Natural killer cell (primary cell): ENCODE measurements around the gene TTC21B. TPM values are rescaled to one million over a fixed set of nuclear protein-coding genes. Genes with fewer than 3 reads are reported as not detected.

Experiments used
- ATAC-seq, 3 donors: fragments of 150-1000 bp in 2 of 3; fragments of 200-7000 bp in 1 of 3; cut with Tn5 transposase; 1 replicate in 1 of 3; 2 replicates in 2 of 3; pipeline ENCODE4 v1.10.0; 2021; ENCODE audit warnings: mild to moderate bottlenecking in 2 of 3, moderate library complexity in 2 of 3
- DNase-seq, 2 donors: peaks; one replicate each; pipeline versions ENCODE4 v3.0.0 to v3.0.0-alpha.2; 2013 to 2021; ENCODE audit warnings: mixed read lengths in 1 of 2
- H3K27ac ChIP-seq: one replicate; pipeline ENCODE4 v1.5.1; 2013; ENCODE audit warnings: mild to moderate bottlenecking, low read length
- H3K27me3 ChIP-seq: one replicate; pipeline ENCODE4 v1.6.1; 2013; ENCODE audit warnings: low read length; ENCODE audit not compliant: control insufficient read depth, insufficient read depth
- H3K36me3 ChIP-seq: one replicate; pipeline ENCODE4 v1.6.1; 2013; ENCODE audit warnings: low read length; ENCODE audit not compliant: control insufficient read depth, insufficient read depth
- H3K4me1 ChIP-seq: one replicate; pipeline ENCODE4 v1.6.1; 2013; ENCODE audit warnings: low read length; ENCODE audit not compliant: control insufficient read depth, insufficient read depth
- H3K4me3 ChIP-seq: one replicate; pipeline ENCODE4 v1.5.1; 2013; ENCODE audit warnings: low read length
- H3K9me3 ChIP-seq: one replicate; pipeline ENCODE4 v1.6.1; 2013; ENCODE audit warnings: low read length; ENCODE audit not compliant: control insufficient read depth, insufficient read depth
- H3K27ac Mint-ChIP-seq, 2 donors: one replicate each; pipeline ENCODE4 v1.8.0; 2022; ENCODE audit warnings: mild to moderate bottlenecking in 2 of 2, mixed read lengths in 2 of 2, moderate library complexity in 1 of 2
- H3K27me3 Mint-ChIP-seq, 2 donors: one replicate each; pipeline ENCODE4 v1.8.0; 2022; ENCODE audit warnings: low read depth in 2 of 2, mixed read lengths in 2 of 2
- H3K36me3 Mint-ChIP-seq: one replicate; pipeline ENCODE4 v1.8.0; 2022; ENCODE audit warnings: mixed read lengths
- H3K4me1 Mint-ChIP-seq, 2 donors: one replicate each; pipeline ENCODE4 v1.8.0; 2022; ENCODE audit warnings: mixed read lengths in 2 of 2
- H3K4me3 Mint-ChIP-seq: one replicate; pipeline ENCODE4 v1.8.0; 2022; ENCODE audit warnings: mild to moderate bottlenecking, moderate library complexity, mixed read lengths
- H3K9me3 Mint-ChIP-seq, 2 donors: one replicate each; pipeline ENCODE4 v1.8.0; 2022; ENCODE audit warnings: mixed read lengths in 2 of 2
- CTCF ChIP-seq: fragments of 200-600 bp; IDR thresholded peaks from one replicate; pipeline ENCODE4 v1.8.0; 2022; ENCODE audit warnings: antibody characterized with exemption
- WGBS: methylation state at CpG from one replicate; pipeline ENCODE4 v1.1.7; 2013; ENCODE audit warnings: missing lambda C conversion rate; ENCODE audit not compliant: insufficient coverage; 5-methylcytosine and 5-hydroxymethylcytosine counted together
- intact Hi-C: fragments of 100-400 bp; cut with micrococcal nuclease; formaldehyde crosslinking; loops from one replicate; pipeline ENCODE4 v1.14.2; 2022
- total RNA-seq, 4 donors: library from RNA; stranded (reverse); fragments of 120-200 nt in 1 of 4; gene quantifications; one replicate each; pipeline versions ENCODE4 v1.2.3 to v1.2.4, GENCODE V29; 2013 to 2022

TTC21B gene
- total RNA-seq, 3 donors from 2014 or later (not counting 1 experiment from before 2014, with no cell fraction given): 31.7 to 40.1 (median 34.3) TPM

GRCh38 chr2:165952741-165953211 is 800 bp downstream of the TTC21B start:
- Histone ChIP-seq H3K4me3 (peak overlapping the region; percentile 78), H3K4me1 (peaks cover 5% of the 10 kb centered on the region), H3K9me3 (no peaks in the 10 kb centered on the region), H3K27ac (peak overlapping the region; percentile 74), H3K27me3 (no peaks in the 10 kb centered on the region), H3K36me3 (peaks cover 10% of the 10 kb centered on the region)
- WGBS: 78% methylated on average over 1 of the region's 4 CpGs
- Mint-ChIP-seq H3K36me3 (no peaks in the 10 kb centered on the region), H3K9me3 (no peaks in the 10 kb centered on the region), H3K27ac (no peak overlapping the region), H3K4me3 (no peak overlapping the region), H3K27me3 (no peaks in the 10 kb centered on the region), H3K4me1 (peaks cover 11 to 13% of the 10 kb centered on the region in 2 donors)
- no peak for TF ChIP-seq CTCF
- DNase-seq (peak in 1 of 2 donors; percentile 38), ATAC-seq (peak in 1 of 3 donors; percentile 5)
- intact Hi-C loops: loop anchor here (5.0 kb wide), 1 partner anchor 160 kb away; the partner anchor contains the start of gene GALNT3

- H3K36me3 Mint-ChIP-seq: no peaks in the 10 kb centered on the region
- no peak overlapping the region for H3K4me3 Mint-ChIP-seq
- TF ChIP-seq CTCF: no peak
- Histone ChIP-seq H3K36me3 (peaks cover 15% of the 10 kb centered on the region), H3K27me3 (no peaks in the 10 kb centered on the region), H3K4me1 (peaks cover 5% of the 10 kb centered on the region), H3K4me3 (no peak overlapping the region), H3K27ac (no peak overlapping the region), H3K9me3 (no peaks in the 10 kb centered on the region)
- no peaks in the 10 kb centered on the region for H3K9me3 Mint-ChIP-seq
- intact Hi-C loops: loop anchor here (5.0 kb wide), 1 partner anchor 160 kb away; the partner anchor contains the start of gene GALNT3
- no peaks in the 10 kb centered on the region for H3K27me3 Mint-ChIP-seq
- WGBS: 0% methylated on average over 1 of the region's 1 CpG
- DNase-seq: no peak
- no peak overlapping the region for H3K27ac Mint-ChIP-seq
- H3K4me1 Mint-ChIP-seq: peaks cover 11 to 13% of the 10 kb centered on the region in 2 donors
- no peak for ATAC-seq
These were observed 1.5 kb downstream of the TTC21B start for GRCh38 chr2:165952085-165952484.

GRCh38 chr2:165950438-165950837 is 3.1 kb downstream of the TTC21B start:
- intact Hi-C loops: loop anchor here (5.0 kb wide), 1 partner anchor 158 kb away; the partner anchor contains the start of gene GALNT3
- no peak for TF ChIP-seq CTCF
- H3K4me1 ChIP-seq: peaks cover 5% of the 10 kb centered on the region
- WGBS: 100% methylated on average over 3 of the region's 3 CpGs
- H3K9me3 ChIP-seq: no peaks in the 10 kb centered on the region
- H3K27me3 ChIP-seq: no peaks in the 10 kb centered on the region
- peaks cover 9 to 11% of the 10 kb centered on the region in 2 donors for H3K4me1 Mint-ChIP-seq
- H3K36me3 ChIP-seq: peaks cover 16% of the 10 kb centered on the region
- no peak overlapping the region for H3K27ac Mint-ChIP-seq
- H3K9me3 Mint-ChIP-seq: no peaks in the 10 kb centered on the region
- no peaks in the 10 kb centered on the region for H3K36me3 Mint-ChIP-seq
- no peak for ATAC-seq
- H3K4me3 Mint-ChIP-seq: no peak overlapping the region
- H3K4me3 ChIP-seq: no peak overlapping the region
- H3K27me3 Mint-ChIP-seq: no peaks in the 10 kb centered on the region
- no peak overlapping the region for H3K27ac ChIP-seq
- no peak for DNase-seq

GRCh38 chr2:165941827-165942226 is 11.7 kb downstream of the TTC21B start:
- no peaks in the 10 kb centered on the region for H3K27me3 Mint-ChIP-seq
- ATAC-seq: no peak

More at GRCh38 chr2:165941827-165942226, 11.7 kb downstream of the TTC21B start:
- Mint-ChIP-seq H3K9me3 (no peaks in the 10 kb centered on the region), H3K4me1 (peaks cover 0 to 15% of the 10 kb centered on the region in 2 donors), H3K36me3 (peaks cover 27% of the 10 kb centered on the region), H3K4me3 (no peak overlapping the region), H3K27ac (no peak overlapping the region)
- Histone ChIP-seq H3K36me3 (peaks cover 70% of the 10 kb centered on the region), H3K4me3 (no peak overlapping the region), H3K27ac (no peak overlapping the region), H3K4me1 (no peaks in the 10 kb centered on the region), H3K9me3 (no peaks in the 10 kb centered on the region), H3K27me3 (no peaks in the 10 kb centered on the region)
- no peak for TF ChIP-seq CTCF
- no CpG with 5 or more reads among the region's 1 CpG for WGBS
- intact Hi-C loops: no loop called here
- no peak for DNase-seq
